GM12878 (cell line): Measurements from ENCODE around the gene LONRF3. TPM values are rescaled to one million over a fixed set of nuclear protein-coding genes. Genes with fewer than 3 reads are reported as not detected.

Experiments used
- ATAC-seq: fragments of 200-7000 bp; cut with Tn5 transposase; 3 replicates; pipeline ENCODE4 v1.9.1; 2020; ENCODE audit warnings: mild to moderate bottlenecking, moderate library complexity
- BruUV-seq: library from RNA; stranded (reverse); fragments of 400-500 nt; replicated peaks from 2 replicates; lab custom pipeline; 2021; lab: Mats Ljungman, UMichigan
- CTCF ChIA-PET: fragments of 300-600 bp; sonication (Branson Sonifier 250); formaldehyde crosslinking; extraction: SDS; loops from one replicate; lab custom pipeline; 2021; ENCODE audit warnings: inconsistent platforms; lab: Yijun Ruan, JAX
- POLR2A ChIA-PET: fragments of 350-600 bp; formaldehyde crosslinking; extraction: SDS; loops from one replicate; lab custom pipeline; 2021; ENCODE audit warnings: inconsistent platforms; lab: Charles Lee
- RAD21 ChIA-PET: fragments of 300-600 bp; sonication (Branson Sonifier 250); formaldehyde crosslinking; loops from one replicate; lab custom pipeline; 2023; ENCODE audit warnings: antibody characterized with exemption; ENCODE audit not compliant: unreplicated experiment; lab: Charles Lee
- SMC1A ChIA-PET: fragments of 300-600 bp; sonication (Branson Sonifier 250); formaldehyde crosslinking; loops from one replicate; lab custom pipeline; 2023; ENCODE audit not compliant: unreplicated experiment, uncharacterized antibody; lab: Charles Lee
- DNase-seq: peaks from one replicate; pipeline ENCODE4 v3.0.0-alpha.2; 2011; ENCODE audit warnings: low read depth, low spot score
- FAIRE-seq: peaks from 3 replicates; lab custom pipeline; 2011; peaks lifted over from hg19 to GRCh38; lab: Jason Lieb, UNC
- H2AFZ ChIP-seq: 2 replicates; pipeline ENCODE4 v1.6.0; 2011; ENCODE audit warnings: low read depth, low read length, control low read depth; ENCODE audit not compliant: control insufficient read depth
- H3K27ac ChIP-seq: 2 replicates; pipeline ENCODE4 v1.5.1; 2011; ENCODE audit warnings: control low read depth; ENCODE audit not compliant: control insufficient read depth, insufficient read depth
- H3K27me3 ChIP-seq, 2 experiments: replicated peaks in 1 of 2; 2 replicates each; pipeline versions ENCODE4 v1.6.0 to v1.6.1; 2011; ENCODE audit warnings: low read length in 1 of 2; ENCODE audit not compliant: control insufficient read depth in 2 of 2, insufficient read depth in 2 of 2
- H3K36me3 ChIP-seq, 2 experiments: 2 replicates each; pipeline ENCODE4 v1.5.1; 2011; ENCODE audit warnings: low read length in 1 of 2; ENCODE audit not compliant: control insufficient read depth in 2 of 2, insufficient read depth in 2 of 2
- H3K4me1 ChIP-seq: 2 replicates; pipeline ENCODE4 v1.6.1; 2011; ENCODE audit warnings: mild to moderate bottlenecking, low read length, moderate library complexity, mixed read lengths; ENCODE audit not compliant: control insufficient read depth, insufficient read depth
- H3K4me2 ChIP-seq: 2 replicates; pipeline ENCODE4 v1.6.0; 2011; ENCODE audit warnings: control low read depth; ENCODE audit not compliant: control insufficient read depth, insufficient read depth
- H3K4me3 ChIP-seq: fragments of 200-600 bp; sonication (generic); 2 replicates; pipeline ENCODE4 v1.5.1; 2016
- H3K79me2 ChIP-seq: 2 replicates; pipeline ENCODE4 v1.6.0; 2011; ENCODE audit warnings: low read length; ENCODE audit not compliant: control insufficient read depth, insufficient read depth
- H3K9ac ChIP-seq: 2 replicates; pipeline ENCODE4 v1.8.0; 2011; ENCODE audit warnings: low read length, control low read depth, mixed read lengths; ENCODE audit not compliant: control insufficient read depth, insufficient read depth
- H3K9me3 ChIP-seq: replicated peaks from 3 replicates; pipeline ENCODE4 v1.5.1; 2011; ENCODE audit warnings: mild to moderate bottlenecking, low read length; ENCODE audit not compliant: control insufficient read depth, insufficient read depth
- H4K20me1 ChIP-seq: 2 replicates; pipeline ENCODE4 v1.6.0; 2011; ENCODE audit not compliant: control insufficient read depth, insufficient read depth
- CBX3 ChIP-seq: fragments of 200-600 bp; sonication (generic); IDR thresholded peaks from 2 replicates; pipeline ENCODE4 v1.6.1; 2016; ENCODE audit warnings: low read depth, borderline replicate concordance
- CREM ChIP-seq: IDR thresholded peaks from 2 replicates; pipeline ENCODE4 v1.6.1; 2014; ENCODE audit warnings: antibody characterized with exemption, low read depth
- CTCF ChIP-seq, 3 experiments: IDR thresholded peaks in 2 of 3; conservative IDR thresholded peaks in 1 of 3; 2 replicates each; pipeline ENCODE4 v1.5.1; 2011; ENCODE audit warnings: low read depth in 3 of 3, low read length in 3 of 3, mild to moderate bottlenecking in 3 of 3, control low read depth in 2 of 3, moderate library complexity in 2 of 3, inconsistent platforms in 1 of 3, mixed read lengths in 1 of 3; ENCODE audit not compliant: control insufficient read depth in 2 of 3, insufficient read depth in 1 of 3; ENCODE audit errors: extremely low read depth in 1 of 3
- E4F1 ChIP-seq: fragments of 450-650 bp; IDR thresholded peaks from 2 replicates; pipeline ENCODE4 v1.6.1; 2018; ENCODE audit warnings: borderline replicate concordance, mild to moderate bottlenecking; ENCODE audit not compliant: partially characterized antibody
- ELK1 ChIP-seq: IDR thresholded peaks from 2 replicates; pipeline ENCODE4 v1.6.1; 2012; ENCODE audit warnings: low read depth, low read length, improper control_type of control experiment
- PAX5 ChIP-seq: IDR thresholded peaks from 2 replicates; pipeline ENCODE4 v1.6.1; 2011; ENCODE audit warnings: low read depth, low read length, borderline replicate concordance
- POLR2AphosphoS2 ChIP-seq: IDR thresholded peaks from 2 replicates; pipeline ENCODE4 v1.6.1; 2011; ENCODE audit warnings: low read depth, mild to moderate bottlenecking, low read length, improper control_type of control experiment, moderate library complexity
- POLR2AphosphoS5 ChIP-seq: IDR thresholded peaks from 2 replicates; pipeline ENCODE4 v1.6.1; 2011; ENCODE audit warnings: mild to moderate bottlenecking, low read length, inconsistent platforms
- RBBP5 ChIP-seq: fragments of 200-600 bp; sonication (generic); conservative IDR thresholded peaks from 2 replicates; pipeline ENCODE4 v1.6.1; 2016
- SRF ChIP-seq, 2 experiments: IDR thresholded peaks; 2 replicates each; pipeline ENCODE4 v1.6.1; 2011; ENCODE audit warnings: low read depth in 2 of 2, low read length in 2 of 2, mild to moderate bottlenecking in 1 of 2, moderate library complexity in 1 of 2
- SUPT20H ChIP-seq: IDR thresholded peaks from 2 replicates; pipeline ENCODE4 v1.6.1; 2011; ENCODE audit warnings: low read depth, mild to moderate bottlenecking, low read length, moderate library complexity, borderline replicate concordance; ENCODE audit not compliant: control insufficient read depth
- TBL1XR1 ChIP-seq: IDR thresholded peaks from 2 replicates; pipeline ENCODE4 v1.6.1; 2012; ENCODE audit warnings: low read depth, low read length, improper control_type of control experiment
- ZBTB33 ChIP-seq: fragments of 450-650 bp; IDR thresholded peaks from 2 replicates; pipeline ENCODE4 v1.6.1; 2017; ENCODE audit warnings: mild to moderate bottlenecking
- ZZZ3 ChIP-seq: IDR thresholded peaks from 2 replicates; pipeline ENCODE4 v1.6.1; 2011; ENCODE audit warnings: low read depth; ENCODE audit not compliant: control insufficient read depth, insufficient read length
- WGBS: methylation state at CpG from one replicate; pipeline ENCODE4 v1.1.6; 2016; ENCODE audit warnings: low lambda C conversion rate; ENCODE audit not compliant: insufficient replicate concordance, insufficient coverage; ENCODE audit errors: missing lambda C conversion rate; 5-methylcytosine and 5-hydroxymethylcytosine counted together
- in situ Hi-C: fragments of 300-500 bp; cut with MboI; formaldehyde crosslinking; loops from 9 replicates; pipeline ENCODE4 v1.14.3; 2018; ENCODE audit warnings: mixed read lengths
- intact Hi-C: fragments of 100-400 bp; cut with micrococcal nuclease; formaldehyde crosslinking; loops from one replicate; pipeline ENCODE4 v1.14.2; 2022; ENCODE audit not compliant: unreplicated experiment
- polyA plus RNA-seq, 11 experiments: library from polyadenylated mRNA; depleted of rRNA in 4 of 11; unstranded in 6 of 11; stranded (reverse) in 5 of 11; fragments of >200 nt; fragmentation: Nextera tagmentation in 4 of 11; fragmentation: Illumina TruSeq in 1 of 11; extraction: Ambion mirVana in 4 of 11; extraction: Trizol in 1 of 11; gene quantifications; 1 replicate in 1 of 11; 2 replicates in 10 of 11; pipeline versions ENCODE4 v1.2.1 to v1.2.3, GENCODE V29; 2011 to 2016; ENCODE audit warnings: inconsistent platforms in 2 of 11, missing spikeins in 2 of 11, low read depth in 1 of 11
- total RNA-seq, 4 experiments: library from RNA; depleted of rRNA in 3 of 4; stranded (reverse); fragments of >200 nt in 3 of 4; fragmentation: Illumina TruSeq in 1 of 4; extraction: Trizol in 1 of 4; gene quantifications; 2 replicates each; pipeline versions ENCODE4 v1.2.1 to v1.2.3, GENCODE V29; 2013 to 2021

LONRF3 gene
- total and polyA plus RNA-seq, 10 of the 15 experiments (the other 5 are each of a cell fraction or from before 2014, with no cell fraction given), result 0.05 to 0.23 (median 0.09) TPM; not detected in 3

- TF ChIP-seq CREM, result no peak
- TF ChIP-seq CBX3, result no peak
- TF ChIP-seq, all 136 proteins: peak for 0
Measured at GRCh38 chrX:118971552-118971951, 2.9 kb upstream of the LONRF3 start (continued).

- Histone ChIP-seq H2AFZ (no peak overlapping the region), H4K20me1 (no peaks in the 10 kb centered on the region), H3K27me3 (peaks cover 2 to 12% of the 10 kb centered on the region in 2 experiments), H3K79me2 (no peaks in the 10 kb centered on the region), H3K4me1 (no peaks in the 10 kb centered on the region), H3K9me3 (no peaks in the 10 kb centered on the region; the same call in 2 of the 3 replicates), H3K27ac (no peak overlapping the region), H3K4me3 (no peak overlapping the region), H3K36me3 (no peaks in the 10 kb centered on the region), H3K9ac (no peak overlapping the region), H3K4me2 (no peak overlapping the region)
- ATAC-seq (no peak), DNase-seq (no peak), FAIRE-seq (no peak)
- ChIA-PET POLR2A (no interaction called here), CTCF (no interaction called here), RAD21 (no interaction called here), SMC1A (no interaction called here)
- no TSS peak for BruUV-seq
- intact Hi-C loops, result no loop called here
- 43% methylated on average over 36 of the region's 43 CpGs for WGBS
- in situ Hi-C loops, result no loop called here
- no peak for TF ChIP-seq POLR2AphosphoS5
- TF ChIP-seq POLR2AphosphoS2, result no peak
- TF ChIP-seq E4F1, result no peak
- TF ChIP-seq SUPT20H, result no peak
- TF ChIP-seq RBBP5, result no peak
- TF ChIP-seq TBL1XR1, result no peak
- TF ChIP-seq ELK1, result no peak
- TF ChIP-seq ZZZ3, result no peak
- TF ChIP-seq PAX5, result no peak
- TF ChIP-seq SRF (IDR thresholded peaks at IDR 0.05; ENCODE audit: low read depth in 2 of 2, low read length in 2 of 2), result no peak
- no peak for TF ChIP-seq CREM
- TF ChIP-seq CTCF (IDR thresholded peaks at IDR 0.05 in 2 of 3, conservative IDR thresholded peaks at IDR 0.05 in 1 of 3; ENCODE audit: control insufficient read depth in 2 of 3, extremely low read depth in 1 of 3, insufficient read depth in 1 of 3, low read depth in 3 of 3, low read length in 3 of 3), result no peak
- no peak for TF ChIP-seq ZBTB33
Measured at GRCh38 chrX:118973389-118974087, 880 bp upstream of the LONRF3 start.
